SKM-1 (cell line): ENCODE data around the gene PTN.

ENCODE experiments used
- DNase-seq: peaks from one replicate; lab custom pipeline; 2025; ENCODE audit not compliant: unreplicated experiment; lab: John Stamatoyannopoulos, UW

The PTN gene

DNA sequence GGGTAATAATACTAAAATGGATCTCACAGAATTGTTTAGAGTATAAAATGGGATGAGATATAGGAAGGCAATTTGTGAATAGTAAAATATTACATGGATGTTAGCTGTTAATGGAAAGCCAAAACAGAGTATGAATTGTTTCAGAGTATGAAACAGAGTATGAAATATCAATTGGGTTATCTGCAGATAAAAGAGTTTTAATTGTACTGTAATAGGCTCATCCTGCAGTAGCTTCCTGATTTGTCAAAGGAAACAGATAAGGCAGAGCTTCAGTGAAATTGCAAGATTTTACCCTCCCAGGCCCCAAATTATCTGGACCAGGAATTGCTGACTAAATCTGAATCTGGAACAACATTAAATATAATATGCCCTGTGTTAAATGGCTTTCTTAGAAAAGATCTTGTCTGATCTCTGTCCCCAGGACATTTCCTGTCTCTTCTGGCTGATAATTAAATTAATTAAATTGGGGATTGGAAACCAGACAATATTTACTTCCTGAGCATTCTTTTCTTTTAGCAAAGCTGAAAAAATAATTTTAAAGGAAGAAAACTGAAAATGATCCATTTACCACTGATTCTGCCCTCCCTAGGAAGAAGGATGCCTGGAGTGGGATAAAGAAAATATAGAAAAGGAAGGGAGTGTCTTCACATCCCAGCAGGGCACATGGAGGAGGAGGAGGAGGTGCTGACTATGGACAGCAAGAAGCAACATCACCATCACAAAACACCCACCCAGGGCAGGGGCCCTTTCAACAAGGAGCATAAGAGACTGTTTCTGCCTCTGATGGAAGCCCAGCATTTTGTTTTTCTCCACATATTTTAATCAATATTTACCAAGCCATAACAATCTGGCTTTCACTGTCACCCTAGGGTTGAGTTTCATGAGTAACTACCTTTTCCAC lies 18.5 kb downstream of the PTN start:
- no peak for DNase-seq

GRCh38 chr7:137316648-137317353 lies 26.7 kb downstream of the PTN start:
- no peak for DNase-seq

- DNase-seq = no peak
These were observed 30.3 kb downstream of the PTN start for GRCh38 chr7:137313201-137313600.

GRCh38 chr7:137306748-137307147 lies 36.8 kb downstream of the PTN start:
- no peak for DNase-seq

DNA sequence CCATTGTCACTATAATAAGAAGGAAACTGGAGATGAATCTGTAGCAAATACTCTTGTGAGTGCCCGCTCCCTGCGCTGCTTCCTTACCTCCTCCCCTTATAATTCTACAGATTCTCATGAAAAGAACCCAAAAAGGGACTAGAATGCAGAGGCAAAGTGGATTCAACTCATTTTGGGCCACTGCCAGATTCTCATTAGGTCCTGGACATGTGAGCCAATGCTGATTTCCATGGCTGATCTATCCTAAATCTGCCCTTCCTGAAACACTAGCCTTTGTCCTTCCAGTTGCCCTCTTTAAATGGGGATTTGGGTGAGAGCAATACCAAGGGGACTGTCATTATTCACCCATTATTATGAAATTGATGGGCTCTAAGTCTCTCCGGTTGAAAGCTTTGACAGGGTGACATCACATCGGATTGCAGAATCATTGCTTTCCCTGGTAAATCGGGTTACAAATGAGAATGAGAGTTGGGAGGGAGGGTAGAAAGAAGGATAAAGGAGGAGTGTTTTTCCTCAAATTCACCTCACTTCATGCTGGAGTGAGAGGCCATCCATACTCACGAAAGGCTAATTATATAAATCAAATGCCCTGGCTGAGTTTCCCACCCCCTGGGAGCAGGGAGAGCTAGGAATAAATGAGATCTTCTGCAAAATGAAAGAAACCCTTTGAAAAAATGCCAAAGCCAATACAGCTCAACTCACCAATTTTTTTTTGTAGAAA lies 37.5 kb downstream of the PTN start:
- no peak for DNase-seq

DNA sequence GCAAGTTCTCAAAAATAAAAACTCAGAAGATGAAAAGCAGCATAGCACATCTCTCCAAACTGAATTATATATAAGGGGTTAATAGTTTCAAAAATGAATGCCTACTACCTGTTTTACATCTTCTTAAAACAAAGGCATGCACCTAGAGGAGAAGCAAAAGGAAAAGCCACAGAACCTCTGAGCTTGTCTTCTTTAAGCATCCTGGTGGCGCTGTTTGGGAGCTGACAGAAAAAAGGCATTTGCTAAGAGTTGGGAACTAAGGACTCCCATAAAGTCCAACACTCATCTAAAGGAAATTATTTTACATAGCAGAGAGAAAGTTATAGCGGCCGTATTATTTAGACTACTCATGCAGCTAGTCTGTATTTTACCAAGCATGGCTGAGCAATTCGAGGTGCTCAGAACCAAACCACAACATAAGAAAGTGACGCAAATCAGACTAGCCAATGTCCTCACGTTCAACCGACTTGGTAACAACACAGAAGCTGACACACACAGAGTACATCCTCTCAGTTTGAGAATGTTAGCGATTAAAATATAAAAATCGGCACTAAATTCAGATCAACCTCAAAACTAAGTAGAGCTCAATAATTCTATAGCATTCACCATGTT lies 38.8 kb downstream of the PTN start:
- DNase-seq = no peak

GRCh38 chr7:137304165-137304564 lies 39.4 kb downstream of the PTN start:
- DNase-seq = no peak

- DNase-seq = no peak
These were observed 41.5 kb downstream of the PTN start for GRCh38 chr7:137302081-137302480.

- DNase-seq = no peak
These were observed 45.1 kb downstream of the PTN start for GRCh38 chr7:137298464-137298794.

GRCh38 chr7:137297551-137298463 lies 45.7 kb downstream of the PTN start:
- no peak for DNase-seq

DNA sequence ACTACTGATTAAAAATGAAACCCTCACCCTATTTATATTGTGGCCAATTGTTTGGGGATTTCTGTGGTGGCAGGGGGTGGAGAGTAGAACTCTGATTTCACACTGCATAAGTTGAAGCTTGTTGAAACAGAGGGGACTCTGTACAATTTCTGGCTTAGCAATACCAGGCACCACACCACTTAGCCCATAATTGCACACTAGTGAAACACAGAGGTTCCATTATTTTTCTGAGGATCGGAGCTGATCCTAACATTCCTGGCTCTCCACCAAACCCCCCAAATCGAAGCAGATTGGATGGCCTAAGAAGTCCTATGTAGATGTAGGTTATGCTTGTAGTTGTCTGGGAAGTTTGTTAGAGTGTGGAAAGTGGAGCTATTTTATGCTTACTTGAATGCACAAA lies 47.0 kb downstream of the PTN start:
- DNase-seq = no peak

- no peak for DNase-seq
These were observed 47.7 kb downstream of the PTN start for GRCh38 chr7:137295739-137296324.

DNA sequence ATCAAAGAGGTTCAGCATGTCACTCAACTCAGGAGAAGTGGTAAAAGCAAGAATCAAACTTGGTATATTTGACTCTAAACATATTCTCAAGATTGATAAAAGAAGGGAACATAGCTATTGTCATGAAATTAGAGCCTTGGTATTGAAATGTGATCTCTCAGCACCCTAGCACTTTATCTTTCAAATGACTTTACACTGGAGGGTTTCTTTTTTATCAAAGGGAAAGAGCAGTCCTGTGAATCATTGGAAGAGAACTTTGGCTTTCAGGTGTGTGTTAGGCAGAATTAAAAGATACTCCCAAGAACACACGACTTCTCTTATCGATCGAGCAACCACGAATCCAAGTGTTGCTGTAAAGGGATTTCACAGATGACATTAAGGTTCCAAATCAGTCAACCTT lies 54.4 kb downstream of the PTN start:
- no peak for DNase-seq

GRCh38 chr7:137287651-137288258 lies 55.8 kb downstream of the PTN start:
- no peak for DNase-seq

- no peak for DNase-seq
These were observed 60.4 kb downstream of the PTN start for GRCh38 chr7:137283153-137283552.

DNA sequence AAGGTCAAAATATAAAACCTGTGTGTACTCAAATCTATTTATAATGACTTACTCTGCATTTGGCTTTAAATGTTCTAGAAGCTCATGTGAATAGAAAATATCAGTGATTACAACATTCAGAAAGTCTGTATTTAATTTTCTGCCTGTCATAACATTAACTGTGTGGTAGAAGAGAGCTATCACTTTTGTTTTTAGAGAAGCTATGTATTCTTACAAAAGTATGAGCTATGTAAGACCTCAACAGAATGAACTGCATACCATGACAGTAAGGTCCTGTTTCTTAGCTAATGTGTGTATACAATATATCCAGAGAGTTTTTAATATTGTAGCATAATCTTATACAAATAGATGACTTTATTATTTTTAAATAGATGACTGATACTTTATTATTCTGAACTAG lies 61.5 kb downstream of the PTN start:
- no peak for DNase-seq

DNA sequence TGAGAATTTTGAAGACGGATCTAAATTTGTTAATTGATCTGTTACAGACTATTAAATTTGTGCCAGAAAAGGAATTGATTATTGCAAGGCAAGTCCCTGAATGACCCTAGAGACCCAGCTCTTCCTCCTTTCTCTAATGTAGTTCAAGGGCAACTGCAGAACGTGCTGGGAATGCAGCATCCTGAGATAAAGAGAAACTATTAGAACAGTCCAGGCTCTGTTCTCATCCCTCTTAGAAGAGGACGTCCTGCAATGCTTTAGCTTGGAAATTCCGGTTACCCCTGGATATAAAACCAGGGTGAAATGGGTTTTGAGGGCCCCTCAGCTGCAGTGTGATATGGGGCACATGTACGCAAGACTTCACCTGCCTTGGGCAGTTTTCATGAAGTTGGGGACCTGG lies 67.3 kb downstream of the PTN start:
- no peak for DNase-seq

- DNase-seq = no peak
These were observed 71.3 kb downstream of the PTN start for GRCh38 chr7:137272249-137272648.

DNA sequence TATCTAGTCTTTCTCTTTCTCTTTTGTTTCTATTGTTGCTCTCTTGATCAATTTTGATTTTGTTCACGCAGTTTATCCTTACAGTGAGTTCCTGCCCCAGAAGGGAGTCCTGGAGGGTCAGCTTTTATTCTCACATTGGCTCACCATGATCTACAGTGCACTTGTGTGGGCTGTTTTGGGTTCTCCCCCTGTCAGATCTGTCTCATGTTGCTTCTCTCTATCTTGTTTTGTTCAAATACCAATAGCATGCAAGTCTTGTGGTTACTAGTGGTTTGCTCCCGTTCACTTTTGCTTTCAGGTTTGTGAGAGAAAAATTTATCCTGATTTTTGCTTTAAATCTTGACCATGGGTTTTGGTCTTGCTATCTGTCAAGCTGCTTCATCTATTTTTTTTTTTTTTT lies 74.3 kb downstream of the PTN start:
- no peak for DNase-seq
